Skin of body (tissue), 2 donors: ENCODE data around the gene GTF3A. TPM values are rescaled to one million over a fixed set of nuclear protein-coding genes. Genes with fewer than 3 reads are reported as not detected.

Source experiments
- DNase-seq: peaks from one replicate; lab custom pipeline; 2025; lab: John Stamatoyannopoulos, UW
- total RNA-seq: library from RNA; depleted of rRNA; stranded (reverse); fragments of >200 nt; gene quantifications from one replicate; pipeline ENCODE4 v1.2.3, GENCODE V29; 2014

Gene GTF3A
- total RNA-seq, 1 donor from 2014 or later: 43.4 TPM

DNA sequence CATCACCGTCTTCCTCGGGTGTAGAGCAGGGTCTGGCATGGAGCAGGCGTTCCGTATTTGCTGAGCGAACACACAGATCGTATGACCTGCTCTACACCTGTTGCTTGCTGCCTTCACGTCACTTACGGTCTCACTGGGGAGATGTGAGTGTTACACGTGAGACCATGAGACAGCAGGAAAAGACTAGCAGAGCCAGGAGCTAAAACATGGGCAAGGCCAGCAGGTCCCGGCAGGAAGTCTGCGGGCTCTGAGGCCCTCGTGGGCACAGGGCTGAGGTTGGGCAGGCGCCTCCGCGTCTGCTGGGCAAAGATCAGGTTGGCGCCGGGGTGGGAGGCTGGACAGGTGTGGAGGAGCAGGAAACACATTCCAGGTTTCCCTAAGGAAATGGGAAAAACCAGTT, 19.7 kb upstream of the GTF3A start:
- no peak for DNase-seq

DNA sequence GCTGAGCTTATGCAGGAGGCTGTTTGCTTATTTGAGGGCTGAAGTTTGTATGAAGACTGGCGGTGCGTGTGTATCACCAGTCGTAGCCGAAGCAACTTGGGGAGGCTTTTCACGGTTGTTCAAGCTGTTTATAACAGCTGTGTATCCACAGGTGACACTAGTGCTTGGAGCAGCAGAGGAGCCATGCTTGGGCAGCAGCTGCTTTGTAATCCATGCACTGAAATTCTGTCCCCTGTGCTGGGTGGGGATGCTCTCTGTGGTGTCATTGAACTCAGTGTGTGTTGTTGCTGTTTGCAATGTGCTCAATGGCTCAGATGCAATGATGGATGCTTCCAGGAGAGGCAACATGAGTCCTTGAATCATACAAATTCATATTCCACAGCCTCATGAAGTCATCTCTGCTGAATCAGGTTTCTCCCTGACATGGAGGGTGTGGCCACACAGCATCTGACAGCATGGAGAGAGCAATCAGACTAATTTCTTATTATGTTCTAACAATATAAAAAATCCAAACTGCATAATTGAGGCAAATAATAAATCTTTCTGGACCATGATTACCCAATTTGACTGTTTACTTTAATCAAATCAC, 18.8 kb upstream of the GTF3A start:
- DNase-seq: no peak

GRCh38 chr13:27406178-27406939, 18.1 kb upstream of the GTF3A start:
- DNase-seq: no peak

DNA sequence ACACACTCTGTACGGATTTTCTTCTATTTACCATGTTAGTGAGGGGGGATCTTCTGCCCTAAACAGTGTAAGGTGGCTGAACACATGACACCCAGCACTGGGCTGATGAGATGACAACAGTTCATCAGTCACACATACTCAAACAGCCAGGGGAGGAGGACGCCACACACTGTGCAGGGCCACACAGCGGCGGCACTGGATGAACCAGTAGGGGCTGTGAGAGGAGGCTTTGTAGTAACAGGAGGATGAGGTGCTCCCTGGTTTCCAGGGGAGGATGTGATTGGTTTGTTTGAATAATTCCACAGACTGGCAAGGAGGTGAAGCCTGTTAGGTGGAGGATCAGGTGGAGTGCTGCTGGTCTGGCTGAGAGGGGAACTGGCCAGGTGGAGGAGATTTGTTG, 16.3 kb upstream of the GTF3A start:
- no peak for DNase-seq

DNA sequence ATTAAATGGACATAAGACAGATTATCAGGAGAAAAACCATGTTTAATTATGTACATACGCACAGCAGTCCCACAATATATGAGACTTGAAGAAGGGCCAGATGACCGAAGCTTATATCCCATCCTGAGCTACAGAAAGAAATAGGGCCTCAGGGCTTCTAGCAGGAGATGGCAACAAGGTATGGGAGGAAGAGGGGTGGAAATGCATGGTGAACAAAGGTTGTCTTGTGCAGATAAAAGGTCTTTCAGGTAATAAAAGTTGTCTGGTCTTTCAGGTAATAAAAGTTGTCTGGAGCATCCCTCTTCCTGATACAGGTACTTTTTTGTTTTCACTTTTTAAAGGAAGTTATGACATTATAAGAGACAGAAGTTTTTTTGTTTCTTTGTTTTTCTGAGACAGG, 15.4 kb upstream of the GTF3A start:
- no peak for DNase-seq

- no peak for DNase-seq
Observed at GRCh38 chr13:27411341-27411740, 13.1 kb upstream of the GTF3A start.

- DNase-seq: peak; percentile 9
Observed at GRCh38 chr13:27415116-27415515, 9.3 kb upstream of the GTF3A start.

DNA sequence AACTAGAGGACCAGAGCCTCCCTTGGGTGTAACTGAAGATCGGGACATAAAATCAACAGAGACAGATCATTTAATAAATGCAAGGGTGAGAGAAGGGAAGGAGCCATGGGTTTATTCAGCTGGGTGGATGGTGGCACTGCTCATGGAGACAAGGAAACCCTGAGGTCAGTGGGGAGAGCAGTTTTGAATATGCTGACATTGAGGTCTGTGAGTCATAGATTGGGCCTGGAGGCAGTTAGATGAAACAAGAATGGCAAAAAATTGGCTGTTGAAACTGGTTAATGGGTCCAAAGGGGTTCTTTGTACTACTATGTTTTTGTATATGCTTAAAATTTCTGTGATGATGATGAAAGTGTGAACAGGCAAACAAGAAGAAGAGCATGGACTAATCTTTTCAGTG, 5.1 kb upstream of the GTF3A start:
- DNase-seq: no peak

DNA sequence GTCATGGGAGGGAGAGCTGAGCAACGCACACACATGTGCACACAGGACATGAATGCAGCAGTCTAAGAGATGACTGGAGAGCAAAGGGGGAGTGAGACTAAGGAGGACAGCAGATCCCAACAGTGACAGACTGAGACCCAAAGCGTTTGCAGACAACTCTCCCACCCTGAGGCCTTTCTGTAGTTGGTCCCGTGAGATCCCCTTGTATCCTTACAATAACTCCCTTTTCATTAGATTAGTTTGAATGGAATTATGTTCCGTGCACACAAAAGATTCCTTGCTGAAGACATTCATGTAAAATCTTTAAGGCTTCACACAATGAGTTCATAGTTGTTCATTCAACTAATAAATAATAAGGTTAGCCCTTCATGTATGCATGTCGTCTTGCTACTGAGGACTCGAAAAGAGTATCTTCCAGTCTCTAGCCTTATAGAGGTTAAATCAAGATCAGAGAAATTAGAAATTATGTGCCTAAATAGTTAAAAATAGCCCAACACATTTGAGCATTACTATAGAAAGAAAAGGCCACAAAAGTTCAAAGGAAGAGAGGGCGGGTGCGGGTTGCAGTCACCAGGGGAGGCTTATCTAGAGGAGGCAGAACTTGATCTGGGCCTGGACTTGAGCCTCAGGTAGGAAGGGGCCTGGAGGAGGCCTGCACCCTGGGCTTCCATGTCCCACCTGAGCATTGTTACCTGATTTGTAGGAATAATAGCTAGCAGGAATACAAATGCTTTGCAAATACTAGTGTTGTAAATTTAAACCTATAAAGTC, 3.1 kb upstream of the GTF3A start:
- DNase-seq: no peak

DNA sequence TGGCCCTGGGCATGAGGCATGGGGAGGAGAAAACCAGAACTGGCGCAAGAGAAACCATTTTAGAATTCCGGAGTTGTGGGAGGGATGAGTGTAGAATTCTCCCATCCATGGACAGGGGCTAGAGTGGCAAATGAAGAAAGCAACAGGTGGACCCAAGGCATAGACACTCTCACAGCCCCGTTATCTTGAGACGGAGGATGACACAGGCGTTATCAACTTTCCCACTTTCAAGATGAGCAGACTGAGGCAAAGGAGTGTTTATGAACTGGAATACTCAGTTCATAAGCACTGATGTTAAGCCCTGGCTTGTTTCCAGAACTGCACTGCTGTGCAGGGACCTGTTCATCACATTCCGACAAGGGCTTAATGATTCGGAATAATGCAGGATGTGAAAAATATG, 1.1 kb upstream of the GTF3A start:
- DNase-seq: peak; percentile 12

GRCh38 chr13:27425158-27425917, 919 bp downstream of the GTF3A start:
- no peak for DNase-seq

- no peak for DNase-seq
Observed at GRCh38 chr13:27425918-27426630, 1.7 kb downstream of the GTF3A start.

DNA sequence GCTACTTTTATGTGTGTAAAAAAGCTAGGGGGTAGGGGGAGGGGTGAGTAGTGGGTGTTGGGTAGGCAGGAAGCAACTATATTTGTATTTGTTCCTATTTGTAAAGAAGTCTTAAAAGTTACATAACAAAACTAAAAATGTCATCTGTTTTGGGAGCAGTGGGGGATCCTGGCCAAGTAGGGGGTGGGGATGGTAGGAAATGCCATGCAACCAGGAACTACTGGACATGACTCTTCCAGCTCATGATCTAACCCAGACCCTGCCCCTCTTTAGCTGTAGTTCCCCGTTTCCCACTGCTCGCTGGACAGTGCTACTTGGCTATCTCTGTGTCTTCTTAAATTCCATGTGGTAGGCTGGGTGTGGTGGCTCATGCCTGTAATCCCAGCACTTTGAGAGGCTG, 3.2 kb downstream of the GTF3A start:
- no peak for DNase-seq

DNA sequence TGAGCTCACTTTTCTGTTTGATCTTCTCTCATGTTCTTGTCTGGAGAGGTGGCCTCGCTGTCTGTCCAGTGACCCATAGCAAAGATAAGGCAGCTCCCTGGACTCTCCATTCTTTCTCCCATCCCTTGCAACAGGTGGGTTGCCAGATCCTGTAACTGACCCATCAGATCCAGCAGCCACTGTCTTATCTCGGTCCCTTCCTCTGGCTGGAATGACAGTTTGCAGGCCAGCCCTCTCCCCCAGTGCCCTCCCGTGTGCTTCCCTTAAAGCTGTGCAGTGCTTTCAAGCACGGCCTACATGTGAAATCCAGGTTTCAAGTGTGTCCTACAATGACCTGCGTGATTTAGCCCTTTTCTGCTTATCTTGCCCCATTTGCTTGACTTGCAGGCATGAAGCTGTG, 3.7 kb downstream of the GTF3A start:
- DNase-seq: no peak

DNA sequence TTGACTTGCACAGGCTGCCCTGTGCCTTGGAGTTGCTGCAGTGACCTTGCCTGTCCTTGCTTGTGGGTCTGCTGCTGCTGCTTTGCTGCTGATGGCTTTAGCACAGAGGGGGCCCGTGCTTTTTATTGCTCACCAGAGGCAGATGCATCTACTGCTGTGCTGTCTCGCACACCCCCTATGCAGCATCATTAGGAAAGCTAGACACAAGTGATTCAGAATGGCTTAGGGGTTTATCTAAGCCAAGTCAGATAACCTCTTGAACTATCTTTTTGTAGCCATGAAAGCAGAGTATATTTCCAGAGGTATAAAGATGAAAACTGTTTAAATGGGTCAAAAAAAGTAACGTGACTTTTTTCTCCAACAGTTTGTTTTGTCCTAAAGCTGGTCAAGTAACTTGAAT, 7.8 kb downstream of the GTF3A start:
- DNase-seq: no peak

GRCh38 chr13:27432611-27433210, 8.3 kb downstream of the GTF3A start:
- DNase-seq: no peak

GRCh38 chr13:27437126-27437525, 12.7 kb downstream of the GTF3A start:
- no peak for DNase-seq

DNA sequence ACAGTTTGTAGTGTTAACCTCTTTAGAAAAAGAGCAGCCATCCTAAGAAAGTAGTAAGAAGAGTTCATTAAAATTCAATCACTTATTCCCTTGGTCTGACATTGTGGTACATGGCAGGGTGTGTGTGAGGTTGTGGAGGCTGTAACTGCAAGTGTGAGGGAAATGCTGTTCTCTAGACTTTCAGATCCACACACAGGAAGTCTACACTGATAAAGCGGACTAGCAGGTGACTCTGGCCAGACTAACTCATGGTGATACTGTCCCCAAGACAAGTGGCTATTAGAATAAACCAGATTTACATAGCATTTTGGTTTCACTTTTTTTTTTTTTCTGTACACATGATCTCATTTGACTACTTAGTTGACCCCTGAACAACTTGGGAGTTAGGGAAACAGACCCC, 16.0 kb downstream of the GTF3A start:
- no peak for DNase-seq

GRCh38 chr13:27442071-27442647, 17.7 kb downstream of the GTF3A start:
- DNase-seq: no peak

- DNase-seq: no peak
Observed at GRCh38 chr13:27442797-27443196, 18.4 kb downstream of the GTF3A start.
